IMR-90 (cell line): ENCODE data around the gene ACADSB. TPM values are rescaled to one million over a fixed set of nuclear protein-coding genes. Genes with fewer than 3 reads are reported as not detected.

Experiments
- ATAC-seq: fragments of 200-7000 bp; cut with Tn5 transposase; 2 replicates; pipeline ENCODE4 v1.9.1; 2020; ENCODE audit warnings: low read depth, mild to moderate bottlenecking, moderate library complexity
- BruUV-seq: library from RNA; stranded (reverse); fragments of 400-500 nt; replicated peaks from 2 replicates; lab custom pipeline; 2021; lab: Mats Ljungman, UMichigan
- CTCF ChIA-PET: fragments of 300-600 bp; formaldehyde crosslinking; extraction: SDS; loops from one replicate; lab custom pipeline; 2021; ENCODE audit warnings: antibody characterized with exemption; lab: Yijun Ruan, JAX
- POLR2A ChIA-PET: fragments of 300-600 bp; sonication (Branson Sonifier 250); formaldehyde crosslinking; loops from one replicate; lab custom pipeline; 2022; ENCODE audit warnings: antibody characterized with exemption; ENCODE audit not compliant: unreplicated experiment; lab: Charles Lee
- DNase-seq: peaks from one replicate; pipeline ENCODE4 v3.0.0; 2013
- H2AFZ ChIP-seq: replicated peaks from 2 replicates; pipeline ENCODE3; 2013; ENCODE audit warnings: low read length, mild to moderate bottlenecking; ENCODE audit not compliant: poor library complexity
- H2AK5ac ChIP-seq: 2 replicates; pipeline ENCODE4 v1.6.1; 2013; ENCODE audit warnings: low read depth, low read length, inconsistent platforms
- H2AK9ac ChIP-seq: replicated peaks from 2 replicates; pipeline ENCODE3; 2013; ENCODE audit warnings: mild to moderate bottlenecking, low read depth, low read length, moderate library complexity; ENCODE audit not compliant: poor library complexity
- H2BK120ac ChIP-seq: 2 replicates; pipeline ENCODE4 v1.6.1; 2013; ENCODE audit warnings: low read depth, low read length, inconsistent platforms
- H2BK15ac ChIP-seq: 3 replicates; pipeline ENCODE4 v1.6.1; 2013; ENCODE audit warnings: low read depth, low read length, inconsistent platforms
- H2BK20ac ChIP-seq: 2 replicates; pipeline ENCODE4 v1.6.1; 2013; ENCODE audit warnings: low read depth, mild to moderate bottlenecking, inconsistent platforms, low read length, moderate library complexity
- H2BK5ac ChIP-seq: 2 replicates; pipeline ENCODE4 v1.6.1; 2013; ENCODE audit warnings: mild to moderate bottlenecking, low read depth, low read length, inconsistent platforms; ENCODE audit not compliant: poor library complexity, severe bottlenecking
- H3K14ac ChIP-seq: replicated peaks from 2 replicates; pipeline ENCODE4 v1.6.1; 2013; ENCODE audit warnings: low read depth, low read length, inconsistent platforms
- H3K18ac ChIP-seq: 2 replicates; pipeline ENCODE4 v1.6.1; 2013; ENCODE audit warnings: low read depth, low read length, control low read depth
- H3K23ac ChIP-seq: 2 replicates; pipeline ENCODE4 v1.6.1; 2013; ENCODE audit warnings: low read depth, low read length, inconsistent platforms
- H3K27ac ChIP-seq: 2 replicates; pipeline ENCODE4 v1.5.1; 2013; ENCODE audit warnings: mild to moderate bottlenecking, control low read depth, low read length; ENCODE audit not compliant: insufficient read depth
- H3K27me3 ChIP-seq: 2 replicates; pipeline ENCODE4 v1.6.1; 2013; ENCODE audit warnings: low read length; ENCODE audit not compliant: control insufficient read depth, insufficient read depth
- H3K36me3 ChIP-seq: 2 replicates; pipeline ENCODE4 v1.6.1; 2013; ENCODE audit warnings: low read length, mixed read lengths; ENCODE audit not compliant: control insufficient read depth, insufficient read depth
- H3K4ac ChIP-seq: 2 replicates; pipeline ENCODE4 v1.6.1; 2013; ENCODE audit warnings: low read depth, low read length, inconsistent platforms
- H3K4me1 ChIP-seq: 2 replicates; pipeline ENCODE4 v1.6.1; 2013; ENCODE audit warnings: low read length, mixed read lengths; ENCODE audit not compliant: control insufficient read depth, insufficient read depth
- H3K4me2 ChIP-seq: 2 replicates; pipeline ENCODE4 v1.6.1; 2013; ENCODE audit warnings: low read depth, mild to moderate bottlenecking, control low read depth, low read length, moderate library complexity
- H3K4me3 ChIP-seq: 2 replicates; pipeline ENCODE4 v1.5.1; 2013; ENCODE audit warnings: low read depth, mild to moderate bottlenecking, control low read depth, low read length, moderate library complexity; ENCODE audit not compliant: insufficient read depth
- H3K56ac ChIP-seq: 2 replicates; pipeline ENCODE4 v1.6.1; 2013; ENCODE audit warnings: low read length, inconsistent platforms; ENCODE audit not compliant: insufficient read depth; ENCODE audit errors: extremely low read depth
- H3K79me1 ChIP-seq, 2 experiments: 2 replicates each; pipeline ENCODE4 v1.6.1; 2013; ENCODE audit warnings: low read length in 2 of 2, inconsistent platforms in 1 of 2, low read depth in 1 of 2
- H3K9ac ChIP-seq: 2 replicates; pipeline ENCODE4 v1.6.1; 2013; ENCODE audit warnings: low read depth, low read length, control low read depth
- H3K9me1 ChIP-seq: 2 replicates; pipeline ENCODE4 v1.6.1; 2013; ENCODE audit warnings: low read length, inconsistent platforms; ENCODE audit not compliant: insufficient read depth
- H3K9me3 ChIP-seq: 2 replicates; pipeline ENCODE4 v1.6.1; 2013; ENCODE audit warnings: low read length; ENCODE audit not compliant: control insufficient read depth, insufficient read depth
- H4K20me1 ChIP-seq: 2 replicates; pipeline ENCODE4 v1.6.1; 2013; ENCODE audit warnings: low read length, inconsistent platforms; ENCODE audit not compliant: insufficient read depth
- H4K5ac ChIP-seq: 2 replicates; pipeline ENCODE4 v1.6.1; 2013; ENCODE audit warnings: mild to moderate bottlenecking, low read depth, low read length, control low read depth
- H4K8ac ChIP-seq, 2 experiments: 2 replicates each; pipeline ENCODE4 v1.6.1; 2013; ENCODE audit warnings: low read depth in 2 of 2, low read length in 2 of 2, control low read depth in 1 of 2, inconsistent platforms in 1 of 2
- H4K91ac ChIP-seq: 2 replicates; pipeline ENCODE4 v1.6.1; 2013; ENCODE audit warnings: low read depth, low read length, inconsistent platforms; ENCODE audit not compliant: insufficient read depth
- BHLHE40 ChIP-seq: fragments of 150-350 bp; IDR thresholded peaks from 2 replicates; pipeline ENCODE4 v1.6.1; 2016; ENCODE audit warnings: mild to moderate bottlenecking, low read depth, low read length
- CEBPB ChIP-seq: IDR thresholded peaks from 2 replicates; pipeline ENCODE4 v1.6.1; 2012; ENCODE audit warnings: low read depth, low read length, improper control_type of control experiment
- CHD1 ChIP-seq: IDR thresholded peaks from 2 replicates; pipeline ENCODE4 v1.6.1; 2012; ENCODE audit warnings: low read depth, low read length, improper control_type of control experiment
- CTCF ChIP-seq: conservative IDR thresholded peaks from 2 replicates; pipeline ENCODE4 v1.5.1; 2012; ENCODE audit warnings: mild to moderate bottlenecking, low read depth, low read length, improper control_type of control experiment
- ELK1 ChIP-seq: fragments of 150-350 bp; IDR thresholded peaks from 2 replicates; pipeline ENCODE4 v1.6.1; 2016; ENCODE audit warnings: low read depth, mild to moderate bottlenecking, low read length, moderate library complexity, borderline replicate concordance
- FOS ChIP-seq: fragments of 150-350 bp; IDR thresholded peaks from 2 replicates; pipeline ENCODE4 v1.6.1; 2016; ENCODE audit warnings: low read depth, low read length
- MAFK ChIP-seq: IDR thresholded peaks from 2 replicates; pipeline ENCODE4 v1.6.1; 2012; ENCODE audit warnings: low read depth, low read length, improper control_type of control experiment
- MAZ ChIP-seq: IDR thresholded peaks from 2 replicates; pipeline ENCODE4 v1.6.1; 2012; ENCODE audit warnings: low read depth, mild to moderate bottlenecking, low read length, improper control_type of control experiment, moderate library complexity, borderline replicate concordance
- MXI1 ChIP-seq: IDR thresholded peaks from 2 replicates; pipeline ENCODE4 v1.6.1; 2012; ENCODE audit warnings: low read depth, mild to moderate bottlenecking, low read length, moderate library complexity, borderline replicate concordance
- NFE2L2 ChIP-seq: fragments of 150-350 bp; IDR thresholded peaks from 2 replicates; pipeline ENCODE4 v1.6.1; 2016; ENCODE audit warnings: low read depth, mild to moderate bottlenecking, low read length
- POLR2A ChIP-seq: IDR thresholded peaks from 2 replicates; pipeline ENCODE4 v1.6.1; 2012; ENCODE audit warnings: mild to moderate bottlenecking, low read depth, low read length
- RAD21 ChIP-seq: IDR thresholded peaks from 2 replicates; pipeline ENCODE4 v1.6.1; 2012; ENCODE audit warnings: low read length, improper control_type of control experiment
- RCOR1 ChIP-seq: IDR thresholded peaks from 2 replicates; pipeline ENCODE4 v1.6.1; 2012; ENCODE audit warnings: mild to moderate bottlenecking, low read length, improper control_type of control experiment; ENCODE audit not compliant: insufficient replicate concordance
- RFX5 ChIP-seq: IDR thresholded peaks from 2 replicates; pipeline ENCODE4 v1.8.0; 2012; ENCODE audit warnings: low read depth, mild to moderate bottlenecking, low read length, moderate library complexity
- SMC3 ChIP-seq: fragments of 150-350 bp; IDR thresholded peaks from 2 replicates; pipeline ENCODE4 v1.6.1; 2016; ENCODE audit warnings: low read depth, mild to moderate bottlenecking, antibody characterized with exemption, low read length, moderate library complexity
- USF2 ChIP-seq: fragments of 150-350 bp; IDR thresholded peaks from 2 replicates; pipeline ENCODE4 v1.6.1; 2017; ENCODE audit warnings: mild to moderate bottlenecking, antibody characterized with exemption, low read length, low read depth
- WGBS, 2 experiments: methylation state at CpG; one replicate each; pipeline versions ENCODE4 v1.1.5 to v1.1.7; 2013; ENCODE audit warnings: missing lambda C conversion rate in 2 of 2; ENCODE audit not compliant: insufficient read length in 1 of 2; ENCODE audit errors: extremely low coverage in 2 of 2; 5-methylcytosine and 5-hydroxymethylcytosine counted together
- dilution Hi-C: fragments of 300-500 bp; cut with HindIII; formaldehyde crosslinking; loops from one replicate; pipeline ENCODE4 v1.14.3; 2018; ENCODE audit warnings: low sequenced_read_pairs; ENCODE audit not compliant: unreplicated experiment
- in situ Hi-C: fragments of 300-500 bp; cut with MboI; formaldehyde crosslinking; loops from 3 replicates; pipeline ENCODE4 v1.14.3; 2019; ENCODE audit warnings: low sequenced_read_pairs, inconsistent platforms, mixed read lengths
- intact Hi-C: fragments of 100-400 bp; cut with micrococcal nuclease; formaldehyde crosslinking; loops from 2 replicates; pipeline ENCODE4 v1.10.0; 2022
- polyA plus RNA-seq, 3 experiments: library from polyadenylated mRNA; depleted of rRNA; stranded (reverse); fragments of >200 nt; gene quantifications; 2 replicates each; pipeline ENCODE4 v1.2.3, GENCODE V29; 2012; ENCODE audit warnings: low replicate concordance in 1 of 3
- total RNA-seq: library from RNA; depleted of rRNA; stranded (reverse); fragments of >200 nt; gene quantifications from 2 replicates; pipeline ENCODE4 v1.2.3, GENCODE V29; 2012

Gene ACADSB
- total and polyA plus RNA-seq, 2 of the 4 experiments (the other 2 are of a cell fraction) = 6.2 to 10.6 TPM

GRCh38 chr10:122974023-122974422 is 34.8 kb upstream of the ACADSB start:
- H4K8ac ChIP-seq = no peak overlapping the region
- in situ Hi-C loops = no loop called here
- H3K9ac ChIP-seq = no peak overlapping the region
- H2AK9ac ChIP-seq = no peak overlapping the region
- H2BK120ac ChIP-seq = no peak overlapping the region
- DNase-seq = peak; percentile 7
- no peak overlapping the region for H2BK15ac ChIP-seq
- no peak overlapping the region for H3K4me3 ChIP-seq
- H4K91ac ChIP-seq = no peak overlapping the region
- no peak overlapping the region for H3K27ac ChIP-seq
- H3K36me3 ChIP-seq = no peaks in the 10 kb centered on the region
- CTCF ChIA-PET = interaction anchor here (0.6 kb wide), 1 partner anchor 312 kb away, joined by 3 read pairs; no protein-coding TSS in a partner anchor
- POLR2A ChIA-PET = no interaction called here
- ATAC-seq = no peak
- no peak overlapping the region for H3K4me2 ChIP-seq
- H3K4ac ChIP-seq = no peak overlapping the region
- no peak overlapping the region for H2BK5ac ChIP-seq
- no peaks in the 10 kb centered on the region for H3K27me3 ChIP-seq
- no peak overlapping the region for H3K14ac ChIP-seq
- H4K20me1 ChIP-seq = no peaks in the 10 kb centered on the region
- intact Hi-C loops = no loop called here
- no peaks in the 10 kb centered on the region for H3K79me1 ChIP-seq
- H3K56ac ChIP-seq = no peak overlapping the region
- no peak overlapping the region for H2AFZ ChIP-seq
- H3K9me1 ChIP-seq = no peaks in the 10 kb centered on the region
- no peaks in the 10 kb centered on the region for H3K4me1 ChIP-seq
- dilution Hi-C loops = no loop called here
- H2BK20ac ChIP-seq = no peak overlapping the region
- no peaks in the 10 kb centered on the region for H3K9me3 ChIP-seq
- TF ChIP-seq BHLHE40 (no peak), POLR2A (no peak), USF2 (no peak), CTCF (no peak), MXI1 (no peak), NFE2L2 (no peak), MAZ (no peak), CEBPB (no peak), RFX5 (no peak), MAFK (no peak), FOS (no peak), SMC3 (no peak), RCOR1 (no peak), CHD1 (no peak), RAD21 (no peak), ELK1 (no peak)
- H4K5ac ChIP-seq = no peak overlapping the region
- no peak overlapping the region for H3K18ac ChIP-seq
- no peak overlapping the region for H2AK5ac ChIP-seq
- WGBS, 2 experiments = 0% methylated on average over 1 of the region's 5 CpGs; no CpG with 5 or more reads in 1 of the 2 experiments
- H3K23ac ChIP-seq = no peak overlapping the region
- no TSS peak for BruUV-seq
